Fibroblast of the conjunctiva (primary cell): ENCODE data around the gene DEDD2.

Experiments used
- DNase-seq: peaks from one replicate; pipeline ENCODE4 v3.0.0-alpha.2; 2010; ENCODE audit warnings: low read depth

Gene DEDD2

DNA sequence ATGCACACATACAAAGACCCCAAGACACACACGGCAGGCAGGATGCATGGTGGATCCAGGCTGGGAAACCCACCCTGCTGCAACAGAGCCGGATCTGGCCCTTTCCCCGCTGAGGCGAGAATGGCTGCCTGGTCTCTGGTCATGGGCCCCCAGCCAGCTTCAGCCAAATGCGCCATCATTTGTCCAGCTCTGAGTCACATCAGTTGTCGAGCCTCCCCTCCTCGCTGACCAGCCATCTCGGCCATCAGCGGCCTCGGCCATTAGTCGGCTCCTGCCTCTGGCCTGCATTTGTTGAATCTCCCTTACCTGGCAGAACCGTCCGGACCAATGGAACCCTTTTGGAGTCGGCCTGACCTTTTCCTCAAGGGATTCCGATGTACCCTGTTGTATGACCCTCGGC lies 46.8 kb downstream of the DEDD2 start:
- DNase-seq: no peak

DNA sequence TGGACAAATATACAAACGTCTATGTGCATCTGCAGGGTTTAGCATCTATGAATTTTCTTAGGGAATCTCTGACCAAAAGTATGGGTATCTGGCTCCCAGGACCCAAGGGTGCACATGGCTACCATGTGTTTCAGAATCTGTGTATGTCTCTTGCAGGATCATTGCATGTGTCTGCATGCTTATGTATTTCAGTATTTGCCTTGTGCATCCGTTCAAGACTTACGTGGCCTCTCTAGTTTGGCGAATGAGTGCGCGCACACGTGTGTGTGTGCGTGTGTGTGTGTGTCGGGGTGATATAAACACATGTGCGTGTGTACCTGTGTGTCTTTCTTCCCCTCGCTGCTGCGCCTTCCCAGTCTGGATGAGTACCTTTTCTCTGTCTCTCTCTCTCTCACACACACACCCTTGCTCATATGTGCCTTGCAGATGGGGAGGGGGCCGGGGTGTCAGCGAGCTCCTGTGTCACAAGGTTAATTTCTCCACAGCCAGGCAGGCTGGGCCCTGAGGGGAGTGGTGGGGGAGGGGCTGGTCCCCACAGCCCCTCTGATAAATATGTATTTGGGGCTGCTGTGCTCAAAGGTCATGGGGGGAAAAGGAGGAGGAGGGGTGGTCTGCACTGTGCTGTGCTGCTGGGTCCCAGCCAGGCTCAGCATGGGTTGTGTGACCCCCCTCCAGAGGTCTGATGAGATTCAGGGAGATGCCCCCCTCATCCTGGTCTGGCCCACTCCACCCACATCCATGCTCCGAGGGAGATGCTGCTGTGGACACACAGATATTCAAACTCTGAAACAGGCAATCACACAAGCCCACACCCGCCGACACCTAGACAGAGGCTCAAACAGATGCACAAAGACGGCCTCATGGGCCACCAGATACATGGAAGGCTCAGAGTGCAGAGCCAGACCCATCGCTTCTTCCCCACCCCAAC lies 47.7 kb downstream of the DEDD2 start:
- DNase-seq: no peak

DNA sequence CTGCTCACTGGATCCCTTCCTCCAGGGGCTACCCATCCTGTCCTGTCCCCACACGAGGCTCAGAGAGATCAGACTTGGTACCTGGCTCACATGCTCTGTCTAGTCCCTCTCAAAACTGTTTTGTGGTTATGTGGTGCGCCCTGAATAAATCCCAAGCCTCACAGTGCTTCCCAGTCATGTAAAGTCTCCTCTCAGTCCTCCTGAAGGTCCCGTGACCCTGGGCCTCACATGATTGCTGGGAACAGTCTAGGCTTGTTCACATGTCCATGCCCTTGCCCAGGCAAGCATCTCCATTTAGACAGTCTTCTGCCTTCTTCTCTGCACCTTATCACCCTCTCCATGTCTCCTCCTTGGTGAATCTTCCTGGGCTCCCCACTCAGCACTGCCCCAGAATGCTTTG lies 49.3 kb downstream of the DEDD2 start:
- DNase-seq: no peak

DNA sequence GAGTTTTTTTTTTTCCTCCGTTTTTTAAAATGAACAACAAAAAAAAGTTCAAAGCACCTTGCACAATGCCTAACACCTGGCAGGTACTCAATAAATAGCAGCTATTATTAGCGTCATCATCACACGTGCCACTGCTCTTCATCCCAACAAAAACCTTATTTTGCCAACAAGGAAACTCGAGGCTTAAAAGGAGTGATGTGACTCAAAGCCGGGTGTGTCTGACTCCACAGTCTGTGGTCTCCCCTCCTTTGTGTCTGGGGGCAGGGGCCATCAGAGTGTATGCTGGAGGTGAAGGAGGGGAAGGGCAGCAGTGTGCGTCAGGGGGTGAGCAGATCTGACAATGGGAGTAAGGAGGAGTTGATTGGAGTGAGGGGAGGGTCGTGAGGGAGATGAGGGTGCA lies 51.2 kb downstream of the DEDD2 start:
- no peak for DNase-seq

DNA sequence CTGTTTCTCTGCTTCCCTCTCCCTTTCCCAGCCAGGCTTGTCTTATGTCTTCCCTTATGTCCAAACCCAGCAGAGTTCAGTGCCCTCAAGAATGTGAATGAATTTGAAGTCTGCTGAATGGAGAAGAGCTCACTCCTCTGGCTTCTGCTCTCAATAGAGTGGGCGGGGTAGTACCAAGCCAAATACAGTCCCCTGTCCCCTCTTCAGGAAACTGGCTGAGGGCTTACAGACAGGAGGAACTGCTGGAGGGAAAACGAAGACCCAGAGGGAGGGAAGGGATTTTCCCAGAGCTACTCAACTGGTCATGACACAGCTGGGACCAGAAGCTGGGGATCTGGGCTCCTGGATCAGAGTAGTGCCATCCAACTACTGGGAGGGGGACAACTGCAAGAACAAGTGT lies 52.3 kb downstream of the DEDD2 start:
- no peak for DNase-seq

DNA sequence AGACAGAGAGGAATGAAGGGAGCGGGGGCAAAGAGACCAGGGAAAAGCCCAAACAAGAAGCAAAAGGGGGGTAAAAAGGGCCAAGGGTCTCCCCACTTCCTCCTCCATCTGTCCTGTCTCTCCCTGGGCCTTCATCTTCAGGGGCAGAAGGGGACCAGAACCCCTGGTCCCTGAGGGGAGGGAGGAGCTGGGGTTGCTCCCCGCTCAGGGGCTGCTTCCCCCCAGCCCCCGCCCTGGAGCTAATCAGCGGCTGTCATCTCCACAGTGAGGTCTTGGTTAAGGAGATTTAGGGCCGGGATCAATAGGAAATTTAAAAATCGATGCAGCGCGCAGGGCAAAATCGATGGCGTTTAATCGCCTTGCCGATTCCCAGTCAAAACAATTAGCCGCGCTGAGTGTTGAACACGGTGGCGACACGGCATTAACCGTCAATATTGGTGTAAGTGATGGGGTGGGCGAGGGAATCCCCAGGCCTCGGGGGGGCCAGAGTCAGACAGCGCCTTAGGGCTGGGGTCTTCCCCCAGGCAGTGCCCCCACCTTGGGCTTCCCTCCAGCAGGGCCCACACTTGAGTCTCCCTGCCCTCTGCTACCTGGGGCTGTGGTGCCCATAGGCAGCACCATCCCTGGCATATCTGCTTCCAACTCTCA lies 55.7 kb downstream of the DEDD2 start:
- no peak for DNase-seq

DNA sequence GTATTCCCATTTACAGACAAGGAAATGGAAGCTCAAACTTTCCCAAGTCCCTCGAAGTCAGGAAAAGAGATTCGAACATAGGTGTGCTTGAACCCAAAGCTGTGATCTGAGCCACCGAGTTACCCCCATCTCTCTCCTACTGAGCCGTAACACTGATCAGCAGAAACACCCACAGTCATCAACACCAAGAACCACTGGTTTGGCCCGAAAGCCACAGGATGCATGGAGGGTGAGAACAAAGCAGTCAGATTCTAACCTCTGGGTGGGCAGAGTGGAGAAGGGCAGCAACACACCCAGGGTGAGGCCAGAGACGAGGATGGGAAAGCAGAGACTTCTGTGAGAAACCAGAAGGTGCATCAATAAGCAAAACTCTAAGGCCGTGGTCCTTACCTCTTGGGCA lies 57.5 kb downstream of the DEDD2 start:
- no peak for DNase-seq

DNA sequence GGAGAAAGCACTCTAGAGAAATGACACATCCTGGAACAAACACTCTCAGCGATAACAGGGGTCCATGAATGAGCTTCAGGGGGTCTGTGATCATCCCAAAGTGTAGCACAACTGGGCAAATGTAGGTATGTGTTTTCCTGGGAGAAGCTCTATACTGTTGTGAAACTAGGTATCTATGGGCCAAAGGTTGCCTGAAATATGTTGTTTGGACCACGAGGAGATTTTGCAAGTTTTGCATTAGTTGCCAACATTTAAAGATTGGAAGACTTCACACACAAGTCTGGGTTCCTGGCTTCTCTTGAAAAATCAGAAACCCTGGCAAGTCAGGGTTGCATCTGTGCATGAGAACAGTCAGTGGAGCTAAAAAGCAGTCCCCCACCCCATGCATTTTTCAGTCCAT lies 58.6 kb downstream of the DEDD2 start:
- no peak for DNase-seq

DNA sequence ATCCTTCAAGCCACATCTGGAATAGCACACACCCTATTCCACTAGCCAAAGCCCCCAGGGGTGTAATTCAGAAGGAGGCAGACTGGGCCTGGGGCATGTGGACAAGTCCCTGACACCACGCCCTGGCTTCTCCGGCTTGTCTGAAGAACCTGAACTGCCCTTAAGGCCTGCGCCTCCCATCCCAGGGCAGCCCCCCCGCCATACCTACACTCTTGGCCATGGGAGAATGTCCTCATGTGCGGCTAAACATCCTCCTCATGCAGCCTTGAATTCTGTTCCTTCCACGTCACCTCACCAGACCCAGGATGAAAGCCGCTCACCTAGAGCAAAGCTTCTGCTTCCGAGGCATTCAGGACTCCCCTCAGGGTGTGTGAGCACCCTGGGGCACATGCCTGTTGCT lies 60.9 kb downstream of the DEDD2 start:
- DNase-seq: no peak

DNA sequence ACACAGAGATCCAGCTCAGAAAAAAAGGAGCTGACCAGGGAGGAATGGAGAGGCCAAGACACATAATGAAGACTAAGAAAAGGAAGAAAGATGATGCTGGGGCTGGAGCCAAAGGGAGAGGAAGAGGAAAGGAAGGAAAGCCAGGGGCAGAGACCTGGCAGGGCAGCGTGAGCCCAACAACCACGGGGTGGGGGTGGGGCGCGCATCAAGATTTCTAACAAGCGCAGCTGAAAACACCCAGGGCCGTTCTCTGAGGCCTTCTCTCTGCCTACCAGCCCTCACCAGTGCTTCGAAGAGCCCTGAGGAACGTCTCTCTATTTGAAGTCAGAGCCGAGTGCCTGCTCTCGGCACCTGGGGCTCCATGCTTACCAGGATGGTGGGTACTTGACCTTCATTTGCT lies 61.7 kb downstream of the DEDD2 start:
- DNase-seq: no peak

DNA sequence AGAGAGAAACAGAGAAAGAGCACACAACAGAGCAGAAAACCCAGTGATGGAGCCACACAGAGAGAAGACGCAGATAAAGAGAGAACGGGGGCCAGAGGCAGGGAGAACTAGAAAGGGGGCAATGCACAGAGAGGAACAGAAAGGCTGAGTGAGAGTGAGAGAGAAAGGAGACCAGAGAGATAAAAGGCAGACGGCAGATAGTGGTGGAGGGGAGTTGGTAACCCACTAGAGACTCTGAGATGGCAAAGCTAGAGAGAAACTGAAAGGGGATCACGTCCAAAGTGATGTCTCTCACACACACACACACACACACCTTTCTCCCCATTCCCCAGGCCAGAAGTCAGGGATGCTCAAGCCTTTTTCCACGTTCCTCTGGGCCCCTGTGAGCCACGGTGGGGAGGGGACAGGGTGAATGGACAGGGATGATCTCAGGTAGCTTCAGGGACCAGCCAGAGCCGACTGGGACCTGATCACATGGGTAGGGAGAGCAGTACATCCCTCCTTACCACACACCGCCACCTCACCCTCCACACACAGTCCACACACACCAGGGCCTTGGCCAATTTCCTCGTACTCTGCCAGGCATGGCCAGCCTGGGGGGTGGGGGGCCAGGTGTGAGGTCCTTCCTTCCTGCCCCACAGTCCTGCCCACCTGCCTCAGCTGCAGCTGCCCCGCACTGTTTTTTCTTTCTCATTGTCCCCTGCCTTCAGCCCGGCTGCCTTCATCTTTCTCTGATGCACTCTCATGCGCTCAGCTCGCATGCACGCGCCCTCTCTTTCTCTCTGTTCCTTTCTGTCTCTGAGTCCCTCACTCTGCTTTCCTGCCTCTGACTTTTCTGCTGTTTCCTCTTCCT lies 62.8 kb downstream of the DEDD2 start:
- no peak for DNase-seq

DNA sequence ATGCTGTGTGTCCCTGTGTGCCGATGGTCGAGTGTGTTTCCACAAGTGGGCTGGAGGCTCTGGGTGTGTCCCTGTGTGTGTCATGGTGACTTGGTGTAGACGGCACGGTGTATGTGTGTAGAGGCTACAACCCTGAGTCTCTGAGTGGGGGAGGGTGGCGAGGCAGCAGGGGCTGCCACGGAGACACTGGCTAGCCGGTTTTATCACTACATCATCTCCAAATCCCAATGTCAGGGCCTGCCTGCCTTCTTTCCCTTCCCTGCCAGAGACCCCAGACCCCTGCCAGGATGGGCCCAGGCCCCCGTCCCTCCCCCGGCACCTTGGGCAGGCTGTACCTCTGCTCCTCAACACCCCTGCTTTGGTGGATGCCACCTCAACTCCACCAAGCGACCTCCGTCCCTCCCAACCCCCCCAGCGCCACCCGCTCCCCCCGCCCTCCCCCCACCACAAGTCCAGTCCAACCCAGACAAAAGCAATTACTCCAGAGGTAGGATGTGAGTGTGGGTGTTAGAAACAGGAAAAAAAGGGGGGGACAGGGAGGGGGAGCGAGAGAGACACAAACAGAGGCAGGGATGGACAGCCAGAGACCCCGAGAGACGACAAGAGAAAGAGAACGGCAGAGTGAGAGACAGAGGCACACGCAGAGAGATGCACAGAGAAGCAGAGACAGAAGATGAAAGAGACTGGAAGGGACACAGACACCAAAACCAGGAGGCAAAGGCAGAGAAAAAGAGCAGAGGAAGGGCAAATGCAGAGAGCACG lies 63.6 kb downstream of the DEDD2 start:
- DNase-seq: no peak

DNA sequence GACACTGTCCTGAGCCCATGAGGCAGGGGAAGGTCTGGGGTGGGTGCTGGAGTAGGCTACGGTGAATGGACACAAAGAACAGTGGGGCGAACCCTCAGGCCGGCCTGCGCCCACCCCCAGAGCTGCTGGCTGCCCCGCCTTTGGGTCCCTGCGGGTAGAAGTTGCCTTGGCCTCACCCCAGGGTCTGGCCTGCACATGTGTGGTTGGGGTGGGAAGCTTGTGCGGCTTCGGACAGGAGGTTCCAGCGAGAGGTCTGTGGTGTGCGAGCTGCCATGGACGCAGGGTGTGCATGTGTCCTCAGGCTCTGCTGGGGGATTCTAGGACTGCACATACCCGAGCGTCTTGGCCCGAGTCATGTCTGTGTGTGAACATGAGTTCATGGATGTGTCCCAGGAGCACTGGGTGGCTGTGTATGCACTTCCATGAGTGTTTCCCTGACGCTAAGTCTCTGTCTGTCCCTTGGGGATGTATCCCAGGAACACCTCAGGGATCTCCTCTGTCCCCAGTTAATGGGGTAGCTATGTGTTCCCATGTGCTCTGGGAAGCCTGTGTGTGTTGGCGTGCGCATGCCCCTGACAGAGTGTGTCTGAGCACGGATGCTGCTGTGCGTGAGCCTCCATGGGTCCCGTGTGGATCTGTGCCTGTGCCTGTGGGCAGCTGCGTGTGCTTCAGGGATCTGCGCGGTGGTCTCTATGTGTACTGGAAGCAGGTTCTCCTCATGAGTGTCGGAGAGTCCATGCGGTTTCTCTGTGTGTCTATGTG lies 64.4 kb downstream of the DEDD2 start:
- DNase-seq: no peak

DNA sequence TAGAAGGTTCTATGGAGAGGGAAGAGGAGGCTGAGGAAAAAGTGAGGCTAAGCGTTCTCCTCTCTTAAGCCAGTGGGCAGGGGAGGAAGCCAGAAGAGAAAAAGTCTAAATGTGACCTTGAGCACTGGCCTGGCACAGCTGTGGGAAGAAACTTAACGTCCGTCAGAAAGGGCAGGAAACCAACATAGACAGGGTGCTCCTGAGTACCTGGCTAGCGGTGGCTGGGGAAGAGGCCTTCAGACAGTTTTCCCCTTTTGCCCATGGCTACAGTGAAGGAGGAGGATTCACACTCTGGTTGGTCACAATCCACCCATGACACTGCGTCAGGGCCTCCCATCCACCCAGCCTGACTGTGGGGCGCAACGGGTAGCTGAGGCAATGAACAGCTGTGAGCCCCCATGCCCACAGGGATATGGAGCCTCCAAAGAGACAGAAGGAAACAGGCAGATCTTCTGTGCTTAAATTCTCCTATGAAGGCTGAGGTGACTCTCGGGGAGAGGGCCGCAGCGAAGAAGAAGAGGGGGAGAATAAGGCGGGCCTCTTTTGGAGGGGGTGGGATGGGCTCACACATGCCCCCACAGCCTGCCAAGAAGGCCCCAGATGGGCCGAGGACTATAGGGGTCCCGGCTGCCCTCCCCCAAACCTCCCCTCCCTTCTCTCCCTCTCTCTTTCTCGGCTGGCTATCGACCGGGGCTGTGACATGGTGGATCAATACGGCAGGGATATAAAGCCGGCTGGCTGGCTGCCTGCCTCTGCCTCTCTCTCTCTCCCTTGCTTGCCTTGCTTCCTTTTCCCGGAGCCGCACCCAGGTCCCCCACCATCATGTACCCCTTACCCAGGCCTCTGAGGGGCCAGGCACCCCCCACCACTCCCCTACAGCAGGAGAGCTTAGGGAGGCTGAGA lies 65.4 kb downstream of the DEDD2 start:
- no peak for DNase-seq

DNA sequence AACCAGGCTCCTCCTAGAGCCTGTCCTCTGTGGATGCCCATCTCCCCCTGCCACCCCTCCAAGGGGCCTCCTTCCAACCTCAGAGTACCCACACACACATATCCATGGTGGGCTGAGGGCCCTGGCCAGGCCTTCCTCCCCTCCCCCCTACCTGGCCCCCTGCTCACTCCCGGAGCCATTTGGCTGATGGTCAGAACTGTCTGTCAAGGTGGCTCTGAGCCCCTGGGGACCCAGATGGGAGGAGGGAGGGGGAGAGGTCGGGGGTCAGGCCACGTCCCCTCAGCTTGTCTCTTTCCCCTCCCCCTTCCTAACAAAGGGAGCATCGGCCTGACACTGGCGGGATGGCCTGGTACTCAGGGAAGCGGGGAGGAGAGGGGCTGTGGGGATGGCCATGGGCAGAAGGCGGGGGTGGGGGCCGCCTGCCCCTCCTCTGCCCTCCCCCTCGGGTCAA lies 66.5 kb downstream of the DEDD2 start:
- DNase-seq: no peak

DNA sequence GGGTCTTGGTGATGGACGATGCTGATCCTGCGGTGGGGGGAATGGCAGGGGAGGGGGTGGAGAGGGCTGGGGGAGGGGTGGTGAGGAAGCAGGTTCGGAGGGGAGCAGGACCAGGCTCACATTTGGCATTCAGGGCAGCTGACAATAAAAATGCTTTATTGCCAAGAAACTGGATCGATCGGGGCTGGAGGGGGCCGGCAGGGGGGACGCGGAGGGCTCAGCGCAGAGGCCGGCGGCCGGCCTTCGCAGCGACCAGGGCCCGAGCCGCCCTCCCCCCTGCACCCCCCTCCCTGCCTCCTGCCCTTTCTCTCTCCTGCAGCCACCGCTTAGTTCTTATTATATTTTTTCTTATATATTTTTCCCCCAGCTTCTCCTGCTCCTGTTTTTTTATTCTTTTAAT lies 67.1 kb downstream of the DEDD2 start:
- no peak for DNase-seq

DNA sequence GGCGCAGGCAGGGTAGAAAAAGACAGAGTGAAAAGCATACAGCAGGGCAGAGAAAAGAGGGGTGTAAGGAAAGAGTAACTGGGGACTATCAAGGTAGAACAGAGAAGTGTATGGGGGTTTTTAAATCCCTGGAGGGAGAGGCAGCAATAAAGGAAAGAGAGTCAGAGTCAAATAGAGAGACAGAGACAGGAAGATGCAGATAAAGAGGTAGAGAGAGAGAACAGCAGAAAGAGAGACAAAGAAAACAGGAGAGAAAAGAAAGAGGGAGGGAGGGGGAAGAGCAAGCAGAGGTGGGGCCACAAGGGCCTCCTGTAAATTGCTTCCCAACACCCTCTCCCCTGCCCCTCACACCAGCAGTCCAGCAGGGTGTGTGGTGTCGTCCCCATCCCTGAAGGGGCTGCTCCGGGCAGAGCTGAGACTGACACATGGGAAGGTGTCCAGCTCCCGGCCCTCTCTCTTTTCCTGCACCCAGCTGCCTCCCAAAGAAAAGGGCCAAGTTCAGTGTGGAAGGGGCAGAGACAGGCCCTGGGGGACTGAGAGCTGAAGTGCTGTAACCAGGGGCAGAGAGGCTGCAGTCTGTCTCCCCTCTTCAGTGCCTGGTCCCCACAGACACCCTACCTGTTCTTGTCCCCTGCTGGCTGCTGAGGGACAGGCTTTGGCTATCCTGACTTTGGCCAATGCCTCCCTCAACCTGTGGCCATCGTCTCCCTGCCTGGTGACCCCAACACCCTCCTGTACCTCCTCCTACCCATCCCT lies 67.9 kb downstream of the DEDD2 start:
- no peak for DNase-seq
